Measurements from ENCODE around the gene RAP2A.

Gene RAP2A

DNA sequence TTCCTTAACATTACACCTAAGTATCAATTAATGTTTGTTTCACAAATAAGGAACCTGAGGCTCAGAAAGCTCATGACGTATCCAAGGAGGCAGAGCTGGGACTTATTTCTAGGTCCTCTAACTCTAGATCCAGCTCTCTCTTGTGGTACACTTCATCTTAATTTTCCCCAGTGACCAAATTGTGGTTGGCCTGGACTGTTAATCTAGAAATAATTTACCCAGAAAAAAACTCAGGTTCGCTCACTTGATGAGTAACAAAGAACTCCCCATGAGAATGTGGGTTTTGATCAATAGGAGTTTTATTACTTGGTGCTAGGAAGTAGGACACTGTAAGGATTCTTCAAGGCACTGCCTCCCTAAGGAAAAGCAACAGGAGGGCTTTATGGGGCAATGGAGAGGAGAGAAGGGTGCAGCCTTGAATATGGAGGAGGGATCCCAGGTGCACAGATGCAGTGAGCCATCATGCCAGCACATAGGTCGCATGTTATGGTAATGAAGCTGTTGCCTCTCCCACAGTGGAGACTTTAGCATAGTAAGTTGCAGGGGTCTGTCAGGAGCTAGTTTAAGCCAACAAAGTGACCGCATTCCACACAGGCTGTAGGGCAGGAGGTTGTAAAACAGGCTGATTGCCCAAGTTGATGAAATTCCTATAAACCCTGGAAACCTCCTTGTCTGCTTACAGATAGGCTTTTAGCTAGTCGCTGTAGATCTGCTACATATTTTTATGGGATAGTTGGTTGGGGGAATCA, 14.7 kb downstream of the RAP2A start:
- no peak for DNase-seq (ENCODE audit: low read depth)

DNA sequence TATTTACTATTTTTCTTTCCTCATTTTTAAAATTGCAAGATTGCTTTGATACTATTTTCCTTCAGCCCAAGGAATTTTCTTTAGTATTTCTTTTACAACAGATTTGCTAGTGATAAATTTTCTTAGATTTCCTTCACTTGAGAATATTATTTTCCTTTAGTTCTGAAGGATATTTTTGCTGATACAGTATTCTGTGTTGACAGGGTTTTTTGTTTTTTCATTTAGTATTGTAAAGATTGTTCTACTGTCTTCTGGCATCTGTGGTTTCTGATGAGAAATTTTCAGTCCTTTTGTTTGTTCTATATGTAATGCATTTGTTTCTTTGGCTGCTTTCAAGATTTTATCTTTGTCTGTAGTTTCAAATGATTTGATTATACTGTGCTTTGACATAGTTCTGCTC, 20.7 kb downstream of the RAP2A start:
- no peak for DNase-seq (ENCODE audit: low read depth)

DNA sequence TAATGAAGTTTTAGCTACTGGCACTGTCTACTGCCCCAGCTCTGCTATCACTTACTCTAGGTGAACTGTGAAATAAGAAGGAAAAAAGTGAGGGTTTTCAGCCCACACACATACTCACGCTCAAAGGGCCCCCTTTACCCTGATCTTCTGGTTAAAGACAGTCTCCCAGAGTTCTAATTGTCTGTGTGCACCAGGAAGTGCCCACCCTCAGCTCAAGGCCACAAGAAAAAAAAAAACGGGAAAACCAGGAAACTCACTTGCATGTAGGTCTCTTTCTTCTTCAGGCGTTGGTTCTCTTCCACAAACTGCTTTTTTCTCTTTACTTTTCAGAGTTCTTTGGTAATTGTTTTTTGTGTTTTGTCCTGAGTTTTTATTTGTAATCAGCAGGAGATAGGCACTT, 22.1 kb downstream of the RAP2A start:
- no peak for DNase-seq (ENCODE audit: low read depth)

DNA sequence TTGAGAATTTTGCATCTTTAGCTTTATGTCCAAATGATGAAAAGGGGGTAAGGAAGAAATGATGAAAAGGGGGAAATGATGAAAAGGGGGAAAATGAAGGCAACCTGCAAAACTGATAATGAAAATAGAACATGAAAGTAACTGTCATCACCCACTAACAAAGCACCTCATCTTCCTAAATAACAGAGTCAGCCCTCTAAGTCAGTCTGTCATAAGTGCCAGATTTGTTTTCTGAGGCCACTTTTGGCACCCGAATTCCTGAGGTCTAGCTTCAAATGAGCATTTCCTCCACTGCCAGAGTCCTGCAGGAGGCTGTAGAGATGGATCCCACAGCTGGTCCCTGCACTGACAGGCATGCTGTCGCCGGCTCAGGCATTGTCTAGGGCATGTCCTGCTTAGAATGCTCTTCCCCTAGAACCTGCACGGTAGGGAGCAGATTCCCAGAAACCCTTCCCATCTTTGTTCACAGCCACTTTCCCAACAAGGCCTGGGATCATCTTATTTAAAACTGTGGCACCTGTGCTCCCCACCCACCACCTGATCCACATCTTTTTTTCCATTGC, 25.3 kb downstream of the RAP2A start:
- DNase-seq (ENCODE audit: low read depth) = no peak

DNA sequence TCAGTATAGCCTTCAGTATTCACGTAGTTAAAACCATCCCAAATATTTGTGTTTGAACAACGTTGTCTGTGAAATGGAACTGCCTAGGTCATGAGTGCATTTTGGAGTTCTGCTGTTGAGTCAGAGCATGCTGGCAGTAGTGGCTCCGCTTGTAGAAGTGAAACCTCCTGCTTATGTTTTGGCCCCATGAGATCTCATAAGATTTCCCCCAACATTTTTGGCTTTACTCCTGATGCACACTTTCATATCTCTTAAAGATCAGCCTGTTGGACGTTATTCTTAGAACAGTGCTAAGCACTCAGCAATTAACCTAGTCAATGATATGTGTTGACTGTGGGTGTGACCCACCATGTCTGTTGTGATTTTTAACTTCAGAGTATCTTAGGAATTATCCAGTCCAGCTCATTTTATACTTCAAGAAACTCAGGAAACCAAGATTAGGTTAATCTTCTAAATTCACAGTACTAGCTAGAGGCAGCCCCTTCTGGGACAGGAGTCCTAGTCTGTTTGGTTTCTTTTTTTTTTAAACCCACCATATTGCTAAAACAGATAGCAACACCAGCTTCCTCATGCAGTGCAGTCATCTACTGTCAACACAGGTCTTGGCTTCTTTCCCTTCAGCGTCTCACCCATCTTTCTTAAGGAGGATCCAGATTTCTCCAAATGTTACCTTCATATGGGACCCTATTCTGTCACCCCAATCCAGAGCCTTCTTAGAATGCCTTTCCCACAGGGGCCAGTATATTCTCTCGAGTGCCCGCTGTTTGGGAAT, 26.2 kb downstream of the RAP2A start:
- DNase-seq (ENCODE audit: low read depth) = no peak

DNA sequence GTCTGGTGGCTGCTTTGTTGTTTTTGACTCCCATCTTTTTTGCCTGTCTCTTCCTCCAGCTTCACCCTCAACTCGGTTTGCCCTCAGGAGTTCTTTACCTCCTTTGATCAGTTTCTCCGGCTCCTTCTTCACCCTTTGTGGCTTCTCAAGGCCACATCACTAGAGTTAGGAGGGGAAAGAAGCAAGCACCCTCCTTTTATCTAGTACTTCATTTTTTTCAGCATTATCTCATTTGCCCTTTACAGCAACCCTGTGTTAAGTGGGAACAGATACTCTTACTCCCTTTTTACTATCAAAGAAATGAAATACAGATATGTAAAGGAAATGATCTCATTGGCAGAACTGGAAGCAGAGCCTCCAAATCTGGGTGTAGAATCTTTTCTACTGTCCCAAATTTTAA, 26.9 kb downstream of the RAP2A start:
- DNase-seq (ENCODE audit: low read depth) = no peak

DNA sequence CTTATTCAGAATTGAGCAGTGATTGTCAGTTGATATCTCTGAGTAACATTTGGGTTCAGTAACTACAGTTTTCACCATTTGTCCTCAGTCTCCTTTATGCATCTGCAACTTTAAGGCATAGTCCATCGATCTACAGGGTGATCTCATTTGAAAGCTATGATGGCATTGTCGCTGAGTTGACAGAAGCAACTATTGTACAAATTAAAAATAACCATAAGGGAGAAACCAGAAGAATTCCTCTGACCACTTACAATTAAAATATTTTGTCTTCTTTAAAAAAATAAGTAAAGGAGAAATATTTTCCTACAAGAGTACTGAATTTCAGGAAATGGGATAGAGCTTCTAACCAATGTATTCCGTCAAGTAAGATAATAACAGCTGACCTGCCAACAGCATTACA, 30.6 kb downstream of the RAP2A start:
- DNase-seq (ENCODE audit: low read depth) = no peak

DNA sequence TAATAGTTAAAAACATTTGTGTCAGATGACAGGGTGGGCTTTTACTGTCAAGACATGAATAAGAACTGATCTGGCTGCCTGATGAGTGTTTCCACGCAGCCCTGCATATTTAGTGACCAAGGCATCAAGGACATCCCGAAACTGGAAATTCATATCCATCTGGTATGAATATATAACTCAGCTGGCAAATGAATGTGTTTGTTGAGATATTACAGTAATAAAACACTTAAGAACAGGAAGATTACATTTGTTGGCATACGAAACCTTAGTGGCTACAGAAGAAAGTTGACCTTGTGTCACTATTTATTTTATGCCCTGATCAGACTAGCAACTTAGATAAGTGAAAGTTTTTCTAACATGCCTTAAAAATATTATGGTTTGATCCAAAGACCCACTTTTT, 32.8 kb downstream of the RAP2A start:
- DNase-seq (ENCODE audit: low read depth) = no peak

DNA sequence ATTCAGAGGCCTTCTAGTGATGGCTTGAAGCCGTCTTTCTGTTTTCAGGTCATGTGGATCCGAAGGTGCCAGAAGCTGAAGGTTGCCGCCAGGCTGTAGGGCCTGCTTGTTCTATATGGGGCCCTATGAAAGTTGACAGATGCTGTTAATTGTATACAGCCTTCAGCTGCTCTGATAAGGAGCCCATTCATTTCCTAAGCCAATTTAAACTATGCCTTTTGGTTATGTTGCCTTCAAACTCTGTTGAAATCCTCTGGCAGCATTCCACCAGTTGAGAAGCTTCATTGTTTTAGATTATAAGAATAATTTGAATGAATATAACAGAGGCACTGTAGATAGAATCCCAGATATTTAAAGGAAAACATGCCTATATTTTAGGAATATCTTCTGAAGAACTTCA, 34.4 kb downstream of the RAP2A start:
- DNase-seq (ENCODE audit: low read depth) = no peak

DNA sequence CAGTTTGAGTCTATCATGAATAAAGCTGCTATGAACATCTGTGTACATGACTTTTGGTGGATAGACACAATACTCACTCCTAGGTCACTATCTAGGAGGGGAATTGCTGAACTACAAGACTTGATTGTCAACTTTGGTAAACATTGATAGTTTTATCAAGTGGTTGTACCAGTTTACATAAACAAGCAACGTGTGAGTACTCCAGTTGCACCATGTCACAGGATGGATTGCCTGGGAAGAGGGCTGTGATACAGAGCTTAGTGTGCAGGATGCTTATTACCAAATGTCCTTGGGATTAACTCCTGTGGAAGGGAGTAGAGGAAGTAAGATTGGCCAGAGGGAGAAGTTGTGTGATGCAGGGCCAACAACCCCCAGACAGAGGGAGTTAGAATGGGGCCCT, 37.7 kb downstream of the RAP2A start:
- DNase-seq (ENCODE audit: low read depth) = no peak

DNA sequence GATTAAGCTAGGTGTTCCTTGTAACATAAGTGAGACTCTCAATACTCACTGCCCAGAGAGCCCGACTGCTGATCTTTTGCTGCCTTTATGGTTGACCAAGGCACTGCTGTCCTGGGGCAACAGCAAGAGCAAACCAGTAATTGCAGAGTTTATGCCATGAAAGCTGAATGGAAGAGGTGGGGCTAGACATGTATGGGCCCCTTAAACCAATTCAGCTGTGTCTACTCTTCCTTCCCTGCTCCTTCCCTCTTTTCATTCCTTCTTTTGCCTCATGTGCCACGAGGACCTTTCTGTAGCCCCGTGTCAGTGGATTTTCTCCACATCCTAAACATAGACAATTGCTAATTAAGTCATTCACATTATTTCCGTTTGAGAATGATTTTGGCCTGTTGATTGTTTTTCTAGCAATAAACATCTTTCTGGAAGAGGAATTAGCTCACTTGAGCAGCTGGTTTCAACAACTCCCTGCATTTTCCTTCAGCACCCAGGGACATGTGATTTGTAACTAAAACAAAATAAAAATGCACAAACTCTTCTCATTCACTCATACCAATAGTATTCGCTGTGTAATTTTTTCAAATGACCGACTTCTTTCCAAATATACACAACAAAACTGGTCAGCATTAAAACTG, 40.5 kb downstream of the RAP2A start:
- no peak for DNase-seq (ENCODE audit: low read depth)

DNA sequence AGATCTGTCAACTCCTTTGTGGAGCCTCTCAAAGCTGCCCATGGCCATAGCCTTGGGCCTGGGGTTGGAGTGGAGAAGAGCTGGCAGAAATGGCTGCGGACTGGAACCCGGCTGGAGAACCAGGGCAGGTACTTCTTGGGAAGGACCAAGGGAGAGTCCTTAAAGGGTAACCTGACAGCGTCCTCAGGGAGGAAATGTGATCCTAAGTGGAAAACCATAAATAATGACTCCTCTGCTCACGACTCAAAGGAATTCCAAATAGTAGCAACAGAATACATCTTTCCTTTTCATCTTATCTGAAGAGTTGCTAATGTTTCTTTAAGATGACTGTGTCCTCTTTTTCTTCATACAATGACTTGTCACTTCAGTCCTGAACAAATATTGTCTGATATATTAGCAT, 41.0 kb downstream of the RAP2A start:
- DNase-seq (ENCODE audit: low read depth) = no peak

DNA sequence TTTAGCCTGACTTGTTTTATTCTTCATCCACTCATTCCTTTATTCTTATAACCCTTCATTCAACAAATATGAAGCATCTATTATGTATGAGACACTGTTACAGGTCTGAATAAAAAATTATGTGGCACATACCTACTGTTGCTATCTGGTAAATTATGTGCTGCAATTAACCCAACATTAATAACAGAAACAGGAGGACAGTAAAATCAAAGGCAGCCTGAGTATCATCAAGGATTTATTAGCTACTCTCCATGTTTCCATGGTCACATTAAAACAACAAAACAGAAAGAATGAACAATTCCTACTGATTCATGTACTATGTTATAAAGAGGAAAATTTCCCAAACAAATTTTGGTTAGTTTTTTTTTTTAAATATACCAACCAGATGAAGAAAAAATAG, 43.9 kb downstream of the RAP2A start:
- no peak for DNase-seq (ENCODE audit: low read depth)

DNA sequence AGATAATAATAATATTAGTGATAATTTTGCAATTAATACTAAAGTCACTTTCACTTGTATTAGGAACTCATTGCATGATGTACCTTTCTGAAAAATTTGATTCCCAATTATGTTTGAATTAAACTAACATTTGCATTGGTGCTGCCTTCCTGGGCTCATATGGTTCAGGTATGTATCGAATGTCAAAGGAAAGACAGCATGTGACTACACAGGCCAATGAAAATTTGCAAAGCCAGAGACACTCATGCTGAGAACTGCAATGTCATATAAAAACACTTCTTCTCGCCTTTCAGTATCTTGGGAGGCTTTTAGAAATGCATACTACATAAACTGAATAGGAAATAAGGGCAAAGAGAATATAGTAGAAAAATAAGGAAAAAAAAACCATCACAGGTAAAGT, 44.3 kb downstream of the RAP2A start:
- no peak for DNase-seq (ENCODE audit: low read depth)

DNA sequence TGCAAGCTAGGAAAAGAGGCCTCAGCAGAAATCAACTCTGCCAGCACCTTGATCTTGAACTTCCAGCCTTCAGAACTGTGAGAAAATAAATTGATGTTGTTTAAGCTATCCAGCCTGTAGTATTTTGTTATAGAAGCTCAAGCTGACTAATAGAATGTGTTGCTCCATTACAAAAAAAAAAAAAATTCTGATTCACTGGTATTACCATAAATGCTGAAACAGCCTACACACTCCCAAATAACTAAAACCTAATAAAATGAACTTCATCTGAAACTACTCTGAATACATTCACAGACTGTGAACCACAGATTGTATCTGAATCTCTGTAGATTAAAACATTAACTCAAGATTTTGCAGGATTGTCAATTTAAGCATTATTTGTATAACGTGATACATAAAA, 49.5 kb downstream of the RAP2A start:
- no peak for DNase-seq (ENCODE audit: low read depth)

DNA sequence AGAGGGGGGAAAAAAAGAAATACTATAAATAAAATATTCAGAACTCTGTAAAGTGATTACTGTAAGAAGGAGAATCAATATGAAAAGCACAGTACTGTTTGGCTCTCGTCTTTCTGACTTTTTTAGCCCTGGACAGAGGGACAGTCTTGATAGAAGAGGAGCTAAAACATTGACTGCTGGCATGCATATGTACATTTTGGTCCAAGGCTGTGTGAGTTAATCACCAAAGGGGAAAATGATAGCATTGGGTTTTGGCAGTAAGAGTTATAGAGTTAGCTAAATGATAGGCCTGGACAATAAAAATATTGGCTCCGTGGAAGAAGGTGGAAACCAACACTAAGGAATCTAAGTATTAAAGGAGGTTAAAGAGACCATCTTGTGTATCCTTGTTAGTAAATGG, 50.3 kb downstream of the RAP2A start:
- DNase-seq (ENCODE audit: low read depth) = no peak

DNA sequence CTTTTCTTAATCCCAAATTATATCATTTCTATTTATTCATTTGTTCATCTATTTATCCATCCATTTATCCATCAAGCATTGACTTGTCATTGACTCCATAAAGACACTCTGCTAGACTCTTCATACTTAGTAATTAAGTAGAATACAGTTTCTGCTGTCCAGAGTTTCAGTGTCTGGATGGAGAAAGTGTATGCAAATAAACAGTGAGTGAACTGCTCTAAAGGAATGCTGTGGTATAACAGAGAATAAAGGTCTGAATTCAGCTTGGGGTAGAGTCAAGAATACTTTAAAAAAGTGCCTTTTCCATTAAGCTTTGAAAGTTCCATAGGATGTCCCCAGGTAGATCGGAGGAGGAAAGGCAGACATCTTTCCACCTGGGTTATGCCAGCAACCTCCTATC, 51.4 kb downstream of the RAP2A start:
- DNase-seq (ENCODE audit: low read depth) = no peak

DNA sequence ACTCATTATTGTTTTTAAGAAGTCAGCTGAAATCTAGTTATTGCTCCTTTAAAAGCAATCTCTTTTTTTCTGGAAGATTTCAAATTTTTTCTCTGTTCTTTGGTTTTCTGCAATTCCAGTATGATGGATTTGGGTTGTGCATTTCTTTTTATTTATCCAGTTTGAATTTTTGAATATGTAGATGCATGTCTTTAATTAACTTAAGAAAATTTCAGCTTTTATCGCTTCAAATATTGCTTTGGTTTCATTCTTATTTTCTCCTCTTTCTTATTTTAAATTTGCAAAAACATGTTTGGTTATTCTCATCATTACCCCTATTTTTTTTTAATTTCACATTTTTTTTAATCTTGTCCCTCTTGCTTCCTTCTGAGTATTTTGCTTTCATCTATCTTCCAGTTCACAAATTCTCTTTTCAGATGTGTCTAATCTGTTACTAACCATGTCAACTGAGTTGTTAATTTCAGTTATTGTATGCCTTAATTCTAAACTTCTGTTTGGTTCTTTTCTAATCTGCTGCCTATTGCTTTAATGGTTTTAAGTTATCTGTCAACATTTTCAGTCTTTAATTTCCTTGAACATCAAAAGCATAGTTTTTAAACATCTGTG, 56.8 kb downstream of the RAP2A start:
- no peak for DNase-seq (ENCODE audit: low read depth)

DNA sequence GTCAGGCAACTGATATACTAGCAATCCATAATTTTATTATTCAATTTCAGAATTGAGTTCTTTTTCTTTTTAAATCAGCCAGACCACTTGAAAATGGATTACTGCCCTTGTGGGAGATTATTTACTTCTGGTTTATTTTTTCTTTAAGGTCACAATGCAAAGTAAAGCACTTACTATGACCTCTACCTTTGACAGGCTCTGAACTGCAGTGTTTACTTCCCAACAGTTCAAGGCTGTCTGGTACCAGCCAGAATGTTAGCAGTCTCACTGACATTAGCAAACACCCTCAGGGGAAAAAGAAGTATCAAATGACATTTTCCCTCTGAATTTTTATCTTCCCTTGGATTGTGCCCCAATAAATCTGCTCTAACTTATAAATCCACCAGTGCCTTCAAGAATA, 57.5 kb downstream of the RAP2A start:
- no peak for DNase-seq (ENCODE audit: low read depth)

DNA sequence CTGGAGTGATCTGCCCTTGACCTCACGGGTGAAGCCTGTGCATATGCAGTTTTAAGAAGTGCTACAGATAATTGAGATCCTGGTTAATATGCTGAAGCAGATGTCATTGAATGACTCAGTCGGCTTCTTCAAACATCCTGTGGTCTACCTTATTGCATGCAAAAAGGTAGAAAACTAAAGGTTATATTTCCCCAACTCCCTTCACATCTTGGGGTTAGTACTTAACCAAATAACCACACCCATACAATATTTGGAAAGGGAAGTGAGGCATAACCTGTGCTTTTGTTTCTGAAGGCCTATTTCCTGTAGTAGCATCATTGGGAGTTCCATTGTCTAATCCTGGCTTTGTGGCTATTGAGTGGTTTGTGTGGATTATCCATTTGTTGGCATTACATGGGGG, 58.3 kb downstream of the RAP2A start:
- DNase-seq (ENCODE audit: low read depth) = no peak

DNA sequence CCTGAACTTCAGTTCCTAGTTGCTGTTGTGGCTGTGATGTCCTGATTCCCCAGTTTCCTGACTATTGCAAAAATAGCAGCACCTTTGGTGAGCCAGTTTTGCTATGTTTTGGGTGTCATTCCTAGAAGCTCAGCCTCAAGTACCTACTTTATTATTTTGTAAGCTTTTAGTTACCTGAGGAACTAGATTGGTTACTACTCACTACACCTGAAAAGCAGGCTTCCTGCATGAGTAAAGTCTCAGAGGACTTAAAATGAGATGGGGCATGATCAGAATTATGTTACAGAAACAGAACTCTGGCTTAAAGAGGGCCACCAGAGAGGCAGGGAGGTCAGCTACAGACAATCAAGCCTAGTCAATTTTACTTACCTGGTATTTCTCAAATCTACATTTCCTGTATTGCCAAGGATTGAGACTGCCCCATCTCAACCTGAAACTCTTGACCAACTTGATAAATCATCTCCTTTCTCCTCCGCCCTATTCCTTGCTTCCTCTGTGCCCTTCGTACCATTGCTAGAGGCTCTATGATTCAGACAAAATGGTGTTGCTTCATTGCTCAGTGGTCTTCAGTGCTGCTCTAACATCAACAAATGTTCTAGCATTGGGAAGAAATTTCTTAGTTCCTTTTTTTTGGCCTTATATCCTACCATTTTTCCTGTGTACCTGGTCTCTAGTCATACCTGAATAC, 58.9 kb downstream of the RAP2A start:
- DNase-seq (ENCODE audit: low read depth) = no peak

DNA sequence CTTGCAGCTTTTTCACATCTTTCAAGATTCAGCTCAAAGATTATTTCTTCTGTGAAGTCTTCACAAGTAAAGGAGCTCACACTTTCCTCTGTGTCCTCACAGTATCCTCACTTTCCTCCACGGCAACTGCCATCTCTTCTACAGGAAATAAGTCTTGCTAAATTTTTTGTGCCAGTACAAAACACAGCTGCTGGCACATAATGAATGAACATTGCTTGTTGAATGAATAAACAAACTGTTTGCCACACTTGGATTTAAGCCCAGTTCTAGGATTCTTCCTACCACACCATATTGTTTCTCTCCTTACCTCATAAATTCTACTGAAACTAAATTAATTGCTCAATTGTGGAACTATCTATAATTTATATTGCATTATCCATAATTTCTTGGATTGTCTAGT, 59.5 kb downstream of the RAP2A start:
- no peak for DNase-seq (ENCODE audit: low read depth)

All from ELR (cell line).